HCEC 1CT (cell line): ENCODE data around the gene PANK2.
"Not testable (repeated sequence)": the region's sequence is repeated elsewhere in the genome, so short reads cannot be mapped to it uniquely, and the experiment has no call there.

Experiments used
- DNase-seq: peaks from one replicate; pipeline ENCODE4 v3.0.0-alpha.2; 2017

PANK2 gene

DNA sequence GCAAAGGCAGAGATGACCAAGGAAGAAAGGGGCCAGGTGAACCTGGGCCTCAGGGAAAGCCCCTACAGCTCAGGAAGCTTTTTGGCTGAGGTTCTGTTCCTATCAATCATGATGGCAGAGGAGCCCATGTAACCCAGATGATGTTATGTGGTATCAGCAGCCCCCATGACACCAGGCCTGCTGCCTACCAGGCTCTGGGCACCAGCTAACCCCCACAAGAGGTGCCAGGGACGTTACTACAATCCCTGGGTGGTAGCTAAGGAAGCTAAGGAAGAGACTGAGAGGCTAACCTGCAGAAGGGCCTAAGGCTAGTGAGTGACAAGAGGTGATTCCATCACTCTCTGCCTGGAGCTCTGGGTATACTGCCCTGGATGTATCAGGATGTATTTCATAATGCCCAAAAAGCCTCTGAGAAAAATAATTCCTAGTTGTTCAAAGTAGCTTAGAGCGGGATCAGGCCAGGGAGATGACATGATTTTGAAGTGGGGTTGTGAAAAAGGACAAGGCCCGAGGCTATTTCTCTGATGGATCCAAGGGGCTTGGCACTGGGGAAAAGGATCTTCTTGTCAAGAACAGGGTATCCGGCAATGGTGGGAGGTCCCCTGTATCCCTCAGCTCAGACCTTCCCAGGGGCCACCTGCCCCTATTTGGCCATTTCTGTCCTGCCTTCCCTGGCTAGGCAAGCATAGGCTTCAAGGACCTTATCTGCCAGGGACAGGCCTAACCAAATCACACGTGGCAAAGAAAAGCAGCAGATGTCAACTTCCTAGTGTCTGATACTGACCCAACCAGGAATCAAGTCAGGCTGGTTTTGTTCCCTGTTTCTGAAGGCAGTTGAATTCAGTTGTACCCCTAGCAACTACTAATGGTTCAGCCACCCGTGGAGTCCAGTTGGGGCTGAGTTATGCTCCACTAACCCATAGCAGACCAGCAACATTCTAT is 41.3 kb downstream of the PANK2 start:
- DNase-seq, result no peak

DNA sequence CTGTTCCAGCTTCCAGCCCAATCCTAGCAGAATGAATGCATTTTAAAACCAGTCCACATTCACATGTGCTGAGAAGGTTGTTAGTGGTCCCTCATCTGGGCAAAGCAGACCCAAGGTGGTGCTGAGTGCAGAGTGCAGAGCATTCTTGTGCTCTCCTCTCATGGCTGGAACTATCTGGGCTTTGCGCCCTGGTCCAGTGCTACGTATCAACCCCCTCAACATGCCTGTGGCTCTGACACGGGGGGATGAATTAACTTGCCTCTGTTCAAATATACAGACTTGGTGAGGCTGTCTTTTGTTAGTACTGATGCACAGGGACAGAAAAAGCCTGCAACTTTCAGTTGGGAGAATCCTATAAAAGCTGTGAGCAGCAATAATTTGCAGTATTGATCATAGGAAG is 42.5 kb downstream of the PANK2 start:
- DNase-seq, result no peak

DNA sequence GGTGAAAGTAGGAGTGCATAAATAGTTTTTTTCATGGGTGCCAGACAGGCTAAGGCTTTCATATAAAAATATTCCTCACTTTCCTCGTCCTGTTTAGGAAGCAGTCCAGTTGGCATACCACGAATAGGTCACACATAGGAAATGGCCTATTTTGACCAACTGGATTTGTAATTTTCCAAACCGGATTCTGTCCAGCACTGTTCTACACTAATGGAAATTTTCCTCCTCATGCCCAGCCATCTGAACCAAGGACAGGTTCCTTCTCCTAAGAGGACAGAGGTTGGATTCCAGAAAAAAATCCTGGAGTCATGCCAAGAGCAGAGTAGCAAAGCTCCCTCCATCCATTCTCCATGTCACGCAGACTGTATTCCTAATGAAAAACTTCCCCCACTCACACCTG is 43.1 kb downstream of the PANK2 start:
- no peak for DNase-seq

DNA sequence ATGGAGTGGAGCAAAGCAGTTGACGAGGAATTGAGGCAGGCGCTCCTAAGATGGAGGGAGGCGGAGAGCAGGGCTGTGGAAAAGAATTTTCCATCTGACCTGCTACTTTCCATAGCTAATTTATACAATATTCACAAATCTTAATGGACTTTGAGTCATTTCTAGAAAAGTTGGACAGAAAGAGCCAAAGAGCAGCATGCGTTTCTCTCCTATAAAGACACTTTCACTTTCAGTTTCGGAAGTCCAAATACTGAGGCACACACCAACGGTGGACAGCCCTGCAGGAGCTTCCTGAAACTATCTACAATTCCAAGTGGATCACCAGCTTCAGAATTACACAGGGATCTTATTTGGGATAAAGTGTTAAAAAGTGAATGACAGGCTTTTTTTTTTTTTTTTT is 43.5 kb downstream of the PANK2 start:
- DNase-seq, result peak; percentile 29

DNA sequence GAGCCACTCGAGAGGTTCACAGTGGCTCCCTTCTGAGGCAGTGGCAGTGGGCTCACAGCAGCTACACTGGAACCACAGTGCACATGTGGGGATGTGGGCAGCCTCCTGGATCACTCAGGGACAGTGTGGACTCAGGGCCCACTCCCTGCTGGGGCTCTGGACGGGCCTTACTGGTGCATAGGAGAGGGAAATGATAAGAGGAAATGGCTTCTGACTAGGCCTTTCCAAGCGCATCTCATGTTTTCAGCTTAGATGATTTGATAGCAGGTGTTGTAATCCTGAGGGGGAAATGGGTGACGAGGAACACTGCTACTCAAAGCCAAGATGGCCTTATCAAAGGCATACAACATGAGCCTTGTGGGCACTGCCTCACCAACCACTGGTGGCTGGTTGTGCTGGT is 44.0 kb downstream of the PANK2 start:
- DNase-seq, result no peak

DNA sequence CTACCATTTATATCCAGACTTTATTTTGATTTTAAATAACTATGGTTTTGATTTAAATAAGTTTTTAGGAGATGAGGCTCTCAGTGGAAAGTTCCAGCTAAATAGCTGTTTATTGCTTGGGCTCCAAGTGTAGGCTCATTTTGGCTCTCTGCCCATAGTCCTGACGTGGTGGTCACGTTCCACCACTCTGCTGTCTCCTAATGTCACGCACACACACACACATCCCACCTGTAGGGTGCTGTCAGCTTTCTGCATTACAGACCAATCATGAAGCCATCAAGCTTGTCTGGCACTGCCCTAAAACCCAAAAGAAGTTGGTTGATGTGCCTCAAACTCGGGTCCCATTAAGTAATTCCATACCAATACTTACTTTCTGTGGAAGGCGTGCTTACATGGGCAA is 45.4 kb downstream of the PANK2 start:
- no peak for DNase-seq

DNA sequence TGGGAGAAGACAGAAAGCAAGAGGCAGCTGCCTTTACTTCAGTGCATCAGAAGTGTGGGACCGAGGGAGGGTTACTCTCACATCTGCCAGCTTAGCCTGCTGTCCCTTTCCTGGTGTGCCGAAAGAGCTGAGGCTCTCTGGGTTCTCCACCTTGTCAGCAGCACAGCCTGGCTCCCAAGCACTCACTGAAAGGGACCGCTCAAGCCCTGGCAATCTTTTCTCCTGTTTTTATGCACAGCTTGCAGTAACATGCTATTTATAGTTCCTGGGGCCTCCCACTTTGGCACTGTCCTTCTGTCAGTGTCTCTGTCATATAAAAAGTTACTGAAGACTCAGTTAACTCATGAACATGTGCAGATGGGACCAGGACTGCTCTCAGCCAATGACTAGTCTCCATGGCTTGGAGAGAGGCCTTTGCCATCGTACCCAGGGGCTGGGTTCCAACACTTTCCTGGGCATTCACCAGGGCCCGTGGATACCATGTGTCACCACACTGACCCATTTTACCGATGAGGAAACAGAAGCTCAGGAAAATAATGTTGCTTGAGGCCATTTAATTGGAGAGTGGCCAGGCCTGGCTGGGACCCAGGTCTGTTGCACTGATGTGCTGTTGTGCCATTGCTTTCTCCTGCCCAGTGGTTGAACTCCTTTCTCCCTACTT is 46.2 kb downstream of the PANK2 start:
- DNase-seq, result no peak

DNA sequence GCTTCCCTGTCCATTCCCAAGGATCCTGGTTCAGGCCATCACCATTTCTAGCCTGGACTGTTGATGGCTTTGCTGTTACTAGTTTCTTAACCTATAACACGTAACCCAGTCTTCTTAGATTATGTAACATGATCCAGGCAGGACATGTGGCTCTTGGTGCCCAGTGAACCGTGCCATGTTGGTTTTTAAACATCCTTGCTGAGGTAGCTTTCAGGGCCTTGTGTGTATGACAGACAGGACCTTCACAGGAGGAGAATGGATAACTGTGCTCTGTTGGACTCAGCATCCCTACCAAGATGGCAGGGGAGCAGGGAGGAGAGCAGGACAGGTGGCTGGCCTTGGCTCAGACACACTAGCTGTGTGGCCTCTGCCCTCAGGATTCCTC is 46.8 kb downstream of the PANK2 start:
- no peak for DNase-seq

DNA sequence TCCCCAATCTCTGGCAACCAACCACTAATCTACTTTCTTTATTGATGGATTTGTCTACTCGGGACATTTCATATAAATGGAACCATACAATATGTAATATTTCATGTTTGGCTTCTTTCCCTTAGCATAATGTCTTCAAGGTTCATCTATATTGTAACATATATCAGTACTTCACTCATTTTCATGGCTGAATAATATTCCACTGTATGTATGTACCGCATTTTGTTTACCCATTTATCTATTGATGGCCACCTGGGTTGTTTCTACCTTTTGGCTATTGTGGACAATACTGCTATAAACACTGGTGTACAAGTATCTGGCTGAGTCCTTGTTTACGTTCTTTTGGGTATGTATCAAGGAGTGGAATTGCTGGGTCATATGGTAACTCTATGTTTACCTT is 48.4 kb downstream of the PANK2 start:
- no peak for DNase-seq

DNA sequence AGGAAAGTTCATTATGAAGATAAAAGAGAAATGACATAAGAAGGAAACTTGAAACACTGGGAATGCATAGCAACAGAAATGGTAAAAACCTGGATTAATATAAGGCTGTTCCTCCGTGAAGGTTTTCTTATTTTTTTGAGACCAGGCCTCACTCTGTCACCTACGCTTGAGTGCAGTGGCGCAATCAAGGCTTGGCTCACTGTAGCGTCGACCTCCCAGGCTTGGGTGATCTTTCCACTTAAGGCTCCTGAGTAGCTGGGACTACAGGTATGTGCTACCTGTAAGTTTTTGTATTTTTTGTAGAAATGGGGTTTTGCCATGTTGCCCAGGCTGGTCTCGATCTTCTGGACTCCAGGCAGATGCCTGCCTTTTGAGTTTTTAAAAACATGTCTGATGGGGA is 51.7 kb downstream of the PANK2 start:
- DNase-seq, result no peak

DNA sequence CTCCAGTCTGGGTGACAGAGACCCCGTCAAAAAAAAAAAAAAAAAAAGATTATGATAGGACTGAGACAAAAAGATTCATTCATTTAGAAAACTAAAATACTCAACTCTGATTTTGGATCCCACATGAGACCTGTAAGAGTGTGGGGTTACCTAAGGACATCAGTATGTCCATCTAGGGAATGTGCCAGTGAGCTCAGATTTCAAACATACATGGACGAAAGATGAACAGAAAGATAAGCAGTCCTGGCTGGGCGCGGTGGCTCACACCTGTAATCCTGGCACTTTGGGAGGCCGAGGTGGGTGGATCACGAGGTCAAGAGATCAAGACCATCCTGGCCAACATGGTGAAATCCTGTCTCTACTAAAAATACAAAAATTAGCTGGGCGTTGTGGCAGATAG is 57.5 kb downstream of the PANK2 start:
- DNase-seq, result not testable (repeated sequence)

DNA sequence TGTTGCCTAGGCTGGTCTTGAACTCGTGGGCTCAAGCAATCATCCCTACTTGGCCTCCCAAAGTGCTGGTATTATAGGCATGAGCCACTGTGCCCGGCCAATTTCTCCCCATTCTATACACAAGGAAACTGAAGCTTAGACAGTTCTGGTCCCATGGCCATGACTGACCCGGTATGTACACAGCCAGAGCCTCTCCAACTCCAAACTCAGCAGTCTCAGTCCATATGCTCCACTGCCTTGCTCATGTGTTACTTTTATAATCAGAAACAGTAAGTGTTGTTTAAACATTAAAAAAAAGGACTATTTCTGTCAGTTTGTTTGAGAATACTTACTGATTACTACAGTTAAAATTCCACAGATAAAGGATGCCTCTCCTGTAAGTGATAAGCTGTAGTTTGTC is 75.5 kb downstream of the PANK2 start:
- DNase-seq, result no peak

DNA sequence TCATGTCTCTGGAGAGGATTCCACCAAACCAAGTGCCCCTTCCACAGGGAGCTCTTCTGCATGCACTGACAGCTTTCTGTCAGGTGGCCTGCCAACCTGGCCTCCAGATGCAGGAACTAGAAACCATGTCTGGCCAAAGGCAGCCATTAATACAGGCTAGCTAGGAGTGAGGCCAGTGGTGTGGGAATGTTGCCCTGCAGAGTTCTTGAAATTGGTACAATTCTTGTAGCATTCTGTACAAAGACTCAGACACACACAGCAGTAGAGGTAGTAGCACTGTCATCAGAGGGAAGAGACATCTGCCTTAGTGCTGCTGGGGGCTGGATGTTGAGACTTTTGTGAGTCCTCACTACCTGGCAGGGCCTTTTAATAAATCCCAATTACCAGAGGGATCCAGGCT is 77.4 kb downstream of the PANK2 start:
- no peak for DNase-seq

DNA sequence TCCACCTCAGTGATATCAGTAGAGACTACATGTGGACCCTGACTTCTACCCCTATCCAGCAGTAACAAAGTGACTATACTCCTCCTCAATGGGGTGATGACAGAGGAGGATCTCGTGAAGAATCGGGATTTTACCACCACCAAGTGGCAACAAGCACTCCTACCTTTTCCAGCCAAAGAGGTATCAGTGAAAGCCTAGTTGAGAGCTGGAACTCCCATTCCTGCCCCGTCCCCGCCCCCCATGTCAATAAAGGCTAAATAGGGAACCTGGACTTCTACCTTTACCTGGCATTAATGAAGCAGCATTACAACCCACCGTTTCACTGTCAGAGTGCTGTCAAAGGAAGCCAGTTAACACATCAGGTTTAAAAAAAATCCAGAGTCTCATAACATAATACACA is 80.8 kb downstream of the PANK2 start:
- no peak for DNase-seq

DNA sequence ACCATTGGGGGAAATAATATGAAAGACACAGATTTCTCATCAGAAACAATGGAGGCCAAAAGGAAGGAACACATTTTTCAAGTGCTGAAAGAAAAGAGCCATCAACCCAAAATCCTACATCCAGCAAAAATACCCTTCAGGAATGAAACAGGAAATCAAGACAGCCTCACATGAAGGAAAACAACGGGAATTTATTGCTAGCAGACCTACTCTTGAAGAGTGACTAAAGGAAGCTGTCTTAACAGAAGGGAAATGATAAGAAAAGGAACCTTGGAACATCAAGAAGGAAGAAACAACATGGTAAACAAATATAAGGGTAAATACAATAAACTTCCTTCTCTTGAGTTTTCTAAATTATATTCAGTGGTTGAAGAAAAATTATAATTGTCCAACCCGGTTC is 82.0 kb downstream of the PANK2 start:
- no peak for DNase-seq

DNA sequence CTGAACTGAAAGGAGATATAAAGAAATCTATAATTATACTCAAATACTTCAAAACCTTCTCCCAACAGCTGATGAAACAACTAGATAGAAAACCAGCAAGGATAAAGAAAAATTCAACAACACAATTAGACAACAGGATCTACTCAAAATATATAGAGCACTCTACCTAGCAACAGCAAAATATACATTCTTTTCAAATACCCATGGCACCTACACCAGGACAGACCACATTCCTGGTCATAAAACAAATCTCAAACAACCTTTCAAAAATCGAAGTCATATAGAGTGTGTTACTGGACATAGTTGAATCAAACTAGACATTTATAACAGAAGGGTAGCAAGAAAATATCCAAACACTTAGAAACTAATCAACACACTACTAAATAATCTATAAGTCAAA is 83.0 kb downstream of the PANK2 start:
- no peak for DNase-seq

DNA sequence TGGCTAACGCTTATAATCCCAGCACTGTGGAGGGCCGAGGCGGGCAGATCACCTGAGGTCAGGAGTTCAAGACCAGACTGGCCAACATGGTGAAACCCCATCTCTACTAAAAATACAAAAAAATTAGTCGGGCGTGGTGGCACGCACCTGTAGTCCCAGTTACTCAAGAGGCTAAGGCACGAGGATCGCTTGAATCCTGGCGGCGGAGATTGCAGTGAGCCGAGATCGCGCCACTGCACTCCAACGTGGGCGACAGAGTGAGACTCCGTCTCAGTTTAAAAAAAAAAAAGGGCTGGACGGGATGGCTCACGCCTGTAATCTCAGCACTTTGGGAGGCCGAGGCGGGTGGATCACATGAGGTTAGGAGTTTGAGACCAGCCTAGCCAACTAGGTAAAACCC is 83.4 kb downstream of the PANK2 start:
- not testable (repeated sequence) for DNase-seq

DNA sequence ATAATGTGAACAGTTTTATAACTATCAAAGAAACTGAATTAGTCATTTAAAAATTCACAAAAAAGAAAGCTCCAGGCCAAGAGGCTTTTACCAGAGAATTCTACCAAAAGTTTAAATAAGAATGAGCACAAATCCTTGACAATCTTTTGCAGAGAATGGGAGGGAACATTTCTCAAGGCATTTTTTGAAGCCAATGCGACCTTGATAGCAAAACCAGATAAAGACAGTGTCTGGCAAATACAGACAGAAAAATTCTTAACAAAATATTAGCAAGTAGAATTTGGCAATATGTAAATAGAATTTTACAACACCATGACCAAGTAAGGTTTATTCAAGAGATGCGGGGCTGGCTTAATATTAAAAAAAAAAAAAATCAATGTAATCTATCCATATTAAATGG is 84.5 kb downstream of the PANK2 start:
- no peak for DNase-seq

DNA sequence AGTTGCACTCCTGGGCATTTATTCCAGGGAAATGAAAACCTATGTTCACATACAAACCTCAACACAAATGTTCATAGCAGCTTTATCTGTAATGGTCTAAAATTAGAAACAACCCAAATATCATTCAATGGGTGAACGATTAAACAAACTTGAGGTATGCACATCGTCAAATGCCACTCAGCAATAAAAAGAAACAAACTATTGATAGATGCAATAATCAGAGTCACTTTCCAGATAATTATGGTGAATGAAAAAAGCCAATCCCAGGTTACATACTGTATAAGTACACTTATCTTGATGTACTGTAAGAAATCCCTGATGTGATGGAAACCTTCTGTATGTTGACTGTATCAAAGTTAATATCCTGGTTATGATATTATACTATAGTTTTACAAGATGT is 87.3 kb downstream of the PANK2 start:
- DNase-seq, result no peak
